Measurements from ENCODE around the gene C1S.
"Not testable (repeated sequence)": the region's sequence is repeated elsewhere in the genome, so short reads cannot be mapped to it uniquely, and the experiment has no call there.

C1S gene

GRCh38 chr12:7046383-7047105 lies 14.0 kb upstream of the C1S start:
- DNase-seq (ENCODE audit: low read depth in 2 of 2) = no peak

- DNase-seq (ENCODE audit: low read depth in 2 of 2) = no peak
These were observed 13.2 kb upstream of the C1S start for GRCh38 chr12:7047306-7047705.

- DNase-seq (ENCODE audit: low read depth in 2 of 2) = not testable (repeated sequence)
These were observed 11.0 kb upstream of the C1S start for GRCh38 chr12:7049445-7049951.

GRCh38 chr12:7049973-7050372 lies 10.5 kb upstream of the C1S start:
- not testable (repeated sequence) for DNase-seq (ENCODE audit: low read depth in 2 of 2)

GRCh38 chr12:7054925-7055324 lies 5.6 kb upstream of the C1S start:
- no peak for DNase-seq (ENCODE audit: low read depth in 2 of 2)

- DNase-seq (ENCODE audit: low read depth in 2 of 2) = not testable (repeated sequence)
These were observed 4.8 kb upstream of the C1S start for GRCh38 chr12:7055736-7056135.

GRCh38 chr12:7058163-7058845 lies 2.2 kb upstream of the C1S start:
- DNase-seq (ENCODE audit: low read depth in 2 of 2) = no peak

- no peak for DNase-seq (ENCODE audit: low read depth in 2 of 2)
These were observed 1.6 kb upstream of the C1S start for GRCh38 chr12:7058850-7059395.

GRCh38 chr12:7059780-7060179 lies 738 bp upstream of the C1S start:
- no peak for DNase-seq (ENCODE audit: low read depth in 2 of 2)

- no peak for DNase-seq (ENCODE audit: low read depth in 2 of 2)
These were observed 620 bp downstream of the C1S start for GRCh38 chr12:7061138-7061537.

GRCh38 chr12:7061596-7061995 lies 1.1 kb downstream of the C1S start:
- no peak for DNase-seq (ENCODE audit: low read depth in 2 of 2)

GRCh38 chr12:7064516-7064915 lies 4.0 kb downstream of the C1S start:
- DNase-seq (ENCODE audit: low read depth in 2 of 2) = no peak

- no peak for DNase-seq (ENCODE audit: low read depth in 2 of 2)
These were observed 4.6 kb downstream of the C1S start for GRCh38 chr12:7065073-7065623.

GRCh38 chr12:7066596-7066995 lies 6.1 kb downstream of the C1S start:
- DNase-seq (ENCODE audit: low read depth in 2 of 2) = no peak

- DNase-seq (ENCODE audit: low read depth in 2 of 2) = no peak
These were observed 6.6 kb downstream of the C1S start for GRCh38 chr12:7067096-7067495.

- DNase-seq (ENCODE audit: low read depth in 2 of 2) = no peak
These were observed 7.9 kb downstream of the C1S start for GRCh38 chr12:7068240-7068993.

- DNase-seq (ENCODE audit: low read depth in 2 of 2) = no peak
These were observed 8.5 kb downstream of the C1S start for GRCh38 chr12:7068994-7069346.

- DNase-seq (ENCODE audit: low read depth in 2 of 2) = no peak
These were observed 8.9 kb downstream of the C1S start for GRCh38 chr12:7069386-7069785.

GRCh38 chr12:7072035-7072434 lies 11.5 kb downstream of the C1S start:
- DNase-seq (ENCODE audit: low read depth in 2 of 2) = no peak

GRCh38 chr12:7072554-7072953 lies 12.0 kb downstream of the C1S start:
- no peak for DNase-seq (ENCODE audit: low read depth in 2 of 2)

- no peak for DNase-seq (ENCODE audit: low read depth in 2 of 2)
These were observed 13.4 kb downstream of the C1S start for GRCh38 chr12:7073946-7074345.

GRCh38 chr12:7075518-7075917 lies 15.0 kb downstream of the C1S start:
- DNase-seq (ENCODE audit: low read depth in 2 of 2) = no peak

Measured in stimulated activated CD4-positive, alpha-beta T cell treated with anti-CD3 and anti-CD28 coated beads, Interleukin-1b, Interleukin-23, amount 100 ng/mL, for 4 hours (primary cell).